ENCODE results near the gene ADAMTS2. TPM values are rescaled to one million over a fixed set of nuclear protein-coding genes. Genes with fewer than 3 reads are reported as not detected.

Gene ADAMTS2
- total RNA-seq, 1 experiment from 2014 or later, result not detected

DNA sequence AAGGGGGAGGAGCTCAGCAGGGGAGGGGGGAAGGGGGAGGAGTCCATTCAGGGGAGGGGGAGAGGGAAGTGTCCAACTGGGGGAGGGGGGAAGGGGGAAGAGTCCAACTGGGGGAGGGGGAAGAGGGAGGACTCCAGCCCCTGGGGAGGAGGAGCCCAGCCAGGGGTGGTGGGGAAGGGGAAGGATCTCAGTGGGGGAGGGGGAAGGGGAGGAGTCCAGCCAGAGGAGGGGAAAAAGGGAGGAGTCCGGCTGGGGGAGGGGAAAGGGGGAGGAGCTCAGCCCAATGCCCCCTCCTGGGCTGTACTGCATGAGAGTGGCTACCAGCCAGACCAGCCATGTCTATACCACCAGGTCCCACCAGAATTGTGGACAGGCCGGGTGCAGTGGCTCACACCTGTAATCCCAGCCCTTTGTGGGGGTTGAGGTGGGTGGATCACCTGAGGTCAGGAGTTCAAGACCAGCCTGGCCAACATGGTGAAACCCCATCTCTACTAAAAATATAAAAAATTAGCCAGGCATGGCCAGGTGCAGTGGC is 30.6 kb upstream of the ADAMTS2 start:
- no TSS peak for BruUV-seq (replicated peaks)
- H3K4me3 Mint-ChIP-seq (ENCODE audit: low read depth, unreplicated experiment), result no peak overlapping the region
- CTCF ChIA-PET, result interaction anchor here (0.7 kb wide), 1 partner anchor 15 kb away, joined by 3 read pairs; no protein-coding TSS in a partner anchor
- H3K27ac Mint-ChIP-seq (ENCODE audit: unreplicated experiment), result no peak overlapping the region
- H3K36me3 Mint-ChIP-seq (ENCODE audit: insufficient read depth, unreplicated experiment), result no peaks in the 10 kb centered on the region
- TF ChIP-seq, protein P1, sequence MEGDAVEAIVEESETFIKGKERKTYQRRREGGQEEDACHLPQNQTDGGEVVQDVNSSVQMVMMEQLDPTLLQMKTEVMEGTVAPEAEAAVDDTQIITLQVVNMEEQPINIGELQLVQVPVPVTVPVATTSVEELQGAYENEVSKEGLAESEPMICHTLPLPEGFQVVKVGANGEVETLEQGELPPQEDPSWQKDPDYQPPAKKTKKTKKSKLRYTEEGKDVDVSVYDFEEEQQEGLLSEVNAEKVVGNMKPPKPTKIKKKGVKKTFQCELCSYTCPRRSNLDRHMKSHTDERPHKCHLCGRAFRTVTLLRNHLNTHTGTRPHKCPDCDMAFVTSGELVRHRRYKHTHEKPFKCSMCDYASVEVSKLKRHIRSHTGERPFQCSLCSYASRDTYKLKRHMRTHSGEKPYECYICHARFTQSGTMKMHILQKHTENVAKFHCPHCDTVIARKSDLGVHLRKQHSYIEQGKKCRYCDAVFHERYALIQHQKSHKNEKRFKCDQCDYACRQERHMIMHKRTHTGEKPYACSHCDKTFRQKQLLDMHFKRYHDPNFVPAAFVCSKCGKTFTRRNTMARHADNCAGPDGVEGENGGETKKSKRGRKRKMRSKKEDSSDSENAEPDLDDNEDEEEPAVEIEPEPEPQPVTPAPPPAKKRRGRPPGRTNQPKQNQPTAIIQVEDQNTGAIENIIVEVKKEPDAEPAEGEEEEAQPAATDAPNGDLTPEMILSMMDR (IDR thresholded peaks at IDR 0.05; ENCODE audit: unreplicated experiment), result no peak
- H3K9me3 Mint-ChIP-seq (ENCODE audit: low read depth, unreplicated experiment), result peaks cover 5% of the 10 kb centered on the region
- DNase-seq, result no peak
- intact Hi-C loops (cut with micrococcal nuclease; ENCODE audit: unreplicated experiment), result no loop called here
- peaks cover 15% of the 10 kb centered on the region for H3K27me3 Mint-ChIP-seq (ENCODE audit: unreplicated experiment)
- H3K4me1 Mint-ChIP-seq (ENCODE audit: low read depth, unreplicated experiment), result no peaks in the 10 kb centered on the region

GRCh38 chr5:179375236-179375685 is 30.0 kb upstream of the ADAMTS2 start:
- no TSS peak for BruUV-seq (replicated peaks)
- TF ChIP-seq, protein P1 (IDR thresholded peaks at IDR 0.05; ENCODE audit: unreplicated experiment), result no peak
- DNase-seq, result no peak
- Mint-ChIP-seq H3K36me3 (ENCODE audit: insufficient read depth, unreplicated experiment) (no peaks in the 10 kb centered on the region), H3K9me3 (ENCODE audit: low read depth, unreplicated experiment) (peaks cover 5% of the 10 kb centered on the region), H3K4me1 (ENCODE audit: low read depth, unreplicated experiment) (no peaks in the 10 kb centered on the region), H3K27ac (ENCODE audit: unreplicated experiment) (no peak overlapping the region), H3K27me3 (ENCODE audit: unreplicated experiment) (peaks cover 15% of the 10 kb centered on the region), H3K4me3 (ENCODE audit: low read depth, unreplicated experiment) (no peak overlapping the region)
- CTCF ChIA-PET, result no interaction called here
- intact Hi-C loops (cut with micrococcal nuclease; ENCODE audit: unreplicated experiment), result no loop called here

- H3K4me3 Mint-ChIP-seq (ENCODE audit: low read depth, unreplicated experiment), result no peak overlapping the region
- peaks cover 5% of the 10 kb centered on the region for H3K9me3 Mint-ChIP-seq (ENCODE audit: low read depth, unreplicated experiment)
- TF ChIP-seq, protein P1 (IDR thresholded peaks at IDR 0.05; ENCODE audit: unreplicated experiment), result no peak
- DNase-seq, result no peak
- BruUV-seq (replicated peaks), result no TSS peak
- H3K27me3 Mint-ChIP-seq (ENCODE audit: unreplicated experiment), result peaks cover 15% of the 10 kb centered on the region
- no peak overlapping the region for H3K27ac Mint-ChIP-seq (ENCODE audit: unreplicated experiment)
- CTCF ChIA-PET, result interaction anchor here (0.7 kb wide), 1 partner anchor 13 kb away, joined by 3 read pairs; no protein-coding TSS in a partner anchor
- H3K36me3 Mint-ChIP-seq (ENCODE audit: insufficient read depth, unreplicated experiment), result no peaks in the 10 kb centered on the region
- intact Hi-C loops (cut with micrococcal nuclease; ENCODE audit: unreplicated experiment), result no loop called here
- no peaks in the 10 kb centered on the region for H3K4me1 Mint-ChIP-seq (ENCODE audit: low read depth, unreplicated experiment)
These were observed 29.4 kb upstream of the ADAMTS2 start for GRCh38 chr5:179374506-179375235.

GRCh38 chr5:179373961-179374505 is 28.8 kb upstream of the ADAMTS2 start:
- intact Hi-C loops (cut with micrococcal nuclease; ENCODE audit: unreplicated experiment), result no loop called here
- no peak overlapping the region for H3K27ac Mint-ChIP-seq (ENCODE audit: unreplicated experiment)
- H3K27me3 Mint-ChIP-seq (ENCODE audit: unreplicated experiment), result peaks cover 15% of the 10 kb centered on the region
- no peaks in the 10 kb centered on the region for H3K36me3 Mint-ChIP-seq (ENCODE audit: insufficient read depth, unreplicated experiment)
- no peak for DNase-seq
- no peak overlapping the region for H3K4me3 Mint-ChIP-seq (ENCODE audit: low read depth, unreplicated experiment)
- H3K9me3 Mint-ChIP-seq (ENCODE audit: low read depth, unreplicated experiment), result peaks cover 5% of the 10 kb centered on the region
- TF ChIP-seq, protein P1 (IDR thresholded peaks at IDR 0.05; ENCODE audit: unreplicated experiment), result no peak
- CTCF ChIA-PET, result interaction anchor here (0.7 kb wide), 1 partner anchor 14 kb away, joined by 3 read pairs; no protein-coding TSS in a partner anchor
- BruUV-seq (replicated peaks), result no TSS peak
- H3K4me1 Mint-ChIP-seq (ENCODE audit: low read depth, unreplicated experiment), result no peaks in the 10 kb centered on the region
